Heart left ventricle (tissue), 13 donors: ENCODE measurements around the gene PFKP.
A peak's percentile ranks its signal among the peaks of the same experiment; 100 is the strongest.

Experiments
- CTCF ChIP-seq, 12 donors: fragments of 200-600 bp; sonication (generic) in 4 of 12; IDR thresholded peaks; one replicate each; pipeline versions ENCODE4 v1.5.0 to v1.8.0; 2018 to 2022; ENCODE audit warnings: antibody characterized with exemption in 12 of 12, mild to moderate bottlenecking in 5 of 12
- POLR2A ChIP-seq, 2 donors: fragments of 450-650 bp; IDR thresholded peaks; one replicate each; pipeline ENCODE4 v1.6.1; 2017; ENCODE audit warnings: antibody characterized with exemption in 2 of 2, mild to moderate bottlenecking in 2 of 2, moderate library complexity in 2 of 2
- donor health status: ischemic (EF 13 %, LVEDD 7.1; RV severe dilation, severe dysfunction).
- donor health status: DM: no; HTN: yes; CAD: no.
- donor health status: DM: no; HTN: no; CAD: no.
- donor health status: ischemic (EF 25% LVEDD 6.9; RV normal size, moderate dysfunction).
- donor health status: ischemic (EF 25% LVEDD 5.7; RV mildly dilated, moderate dysfunction).
- donor health status: ischemic (EF 35%, LVEDD 5.7; RV mildly dilated, moderate dysfunction).
- donor health status: nonischemic (EF 11% LVEDD 7.7; RV severe dilation, severe dysfunction).
- donor health status: DM: yes; HTN: yes; CAD: no.
- donor health status: PGD.
- donor health status: ischemic (EF 29% LVEDD 5.4; RV normal size, mild dysfunction).
- donor health status: nonischemic (EF 23%, LVEDD 6.1; RV moderate dilation, normal function).

GRCh38 chr10:3107426-3107961 lies 40.1 kb downstream of the PFKP start:
- TF ChIP-seq CTCF (IDR thresholded peaks at IDR 0.05) (no peak), POLR2A (IDR thresholded peaks at IDR 0.05) (peak in 1 of 2 donors; percentile 21)
